K562 (cell line): ENCODE measurements around the gene NRP1. TPM values are rescaled to one million over a fixed set of nuclear protein-coding genes. Genes with fewer than 3 reads are reported as not detected.
A peak's percentile ranks its signal among the peaks of the same experiment; 100 is the strongest.

ENCODE experiments used
- ATAC-seq: fragments of 200-7000 bp; cut with Tn5 transposase; 3 replicates; pipeline ENCODE4 v1.9.1; 2020; ENCODE audit warnings: moderate library complexity
- BruUV-seq: library from RNA; stranded (reverse); fragments of 400-500 nt; replicated peaks from 2 replicates; lab custom pipeline; 2021; lab: Mats Ljungman, UMichigan
- CTCF ChIA-PET: fragments of 300-600 bp; formaldehyde crosslinking; extraction: SDS; loops from one replicate; lab custom pipeline; 2021; ENCODE audit warnings: low intra/inter-chr PET ratio; lab: Yijun Ruan, JAX
- POLR2A ChIA-PET: fragments of 300-600, 350-650 bp; sonication (Branson Sonifier 250); formaldehyde crosslinking; extraction: SDS; loops from one replicate; lab custom pipeline; 2021; ENCODE audit warnings: antibody characterized with exemption, inconsistent platforms; lab: Yijun Ruan, JAX
- DNase-seq, 4 experiments: peaks; one replicate each; pipeline versions ENCODE4 v3.0.0 to v3.0.0-alpha.2; 2011 to 2018; ENCODE audit warnings: low spot score in 3 of 4, mixed read lengths in 3 of 4; ENCODE audit errors: extremely low read depth in 1 of 4
- FAIRE-seq: peaks from 2 replicates; lab custom pipeline; 2011; peaks lifted over from hg19 to GRCh38; lab: Jason Lieb, UNC
- H2AFZ ChIP-seq: 2 replicates; pipeline ENCODE4 v1.6.0; 2011; ENCODE audit warnings: low read depth, low read length, control low read depth, inconsistent platforms
- H3K27ac ChIP-seq: fragments of 200-600 bp; 3 replicates; pipeline ENCODE4 v1.8.0; 2011; ENCODE audit warnings: low read depth, mild to moderate bottlenecking, control low read depth, inconsistent platforms, low read length, moderate library complexity, mixed read lengths; ENCODE audit errors: extremely low read depth
- H3K27me3 ChIP-seq, 2 experiments: fragments of 300-600 bp in 1 of 2; 2 replicates in 1 of 2; 3 replicates in 1 of 2; pipeline versions ENCODE4 v1.6.0 to v1.8.0; 2011; ENCODE audit warnings: inconsistent platforms in 2 of 2, low read length in 2 of 2, mild to moderate bottlenecking in 1 of 2, mixed read lengths in 1 of 2, moderate library complexity in 1 of 2; ENCODE audit not compliant: control insufficient read depth in 2 of 2, insufficient read depth in 2 of 2
- H3K36me3 ChIP-seq: fragments of 300-600 bp; 3 replicates; pipeline ENCODE4 v1.8.0; 2011; ENCODE audit warnings: mild to moderate bottlenecking, low read length, inconsistent platforms; ENCODE audit not compliant: control insufficient read depth, insufficient read depth
- H3K4me1 ChIP-seq, 2 experiments: fragments of 200-600 bp in 1 of 2; replicated peaks in 1 of 2; 2 replicates in 1 of 2; 3 replicates in 1 of 2; pipeline versions ENCODE4 v1.5.1 to v1.8.0; 2011; ENCODE audit warnings: inconsistent platforms in 2 of 2, low read length in 2 of 2, mild to moderate bottlenecking in 1 of 2, mixed read lengths in 1 of 2, moderate library complexity in 1 of 2; ENCODE audit not compliant: control insufficient read depth in 2 of 2, insufficient read depth in 2 of 2
- H3K4me2 ChIP-seq: 2 replicates; pipeline ENCODE4 v1.6.1; 2011; ENCODE audit warnings: low read length, control low read depth, inconsistent platforms, mixed read lengths; ENCODE audit not compliant: insufficient read depth
- H3K4me3 ChIP-seq: fragments of 200-600 bp; sonication (generic), shearing (Covaris generic); 2 replicates; pipeline ENCODE4 v1.5.1; 2016; ENCODE audit warnings: control low read depth, inconsistent platforms
- H3K79me2 ChIP-seq: fragments of 200-600 bp; 3 replicates; pipeline ENCODE4 v1.8.0; 2011; ENCODE audit warnings: low read length, inconsistent platforms; ENCODE audit not compliant: control insufficient read depth, insufficient read depth
- H3K9ac ChIP-seq, 2 experiments: 2 replicates each; pipeline versions ENCODE4 v1.6.0 to v1.6.1; 2011; ENCODE audit warnings: low read depth in 2 of 2, low read length in 2 of 2, control low read depth in 1 of 2, inconsistent platforms in 1 of 2, mild to moderate bottlenecking in 1 of 2, mixed read lengths in 1 of 2; ENCODE audit not compliant: insufficient read depth in 1 of 2
- H3K9me1 ChIP-seq: one replicate; pipeline ENCODE4 v1.6.0; 2011; ENCODE audit warnings: inconsistent platforms, mild to moderate bottlenecking, low read length, moderate library complexity; ENCODE audit not compliant: control insufficient read depth, insufficient read depth
- H3K9me3 ChIP-seq: replicated peaks from 2 replicates; pipeline ENCODE4 v1.5.1; 2011; ENCODE audit warnings: low read depth, low read length, inconsistent platforms; ENCODE audit not compliant: control insufficient read depth, insufficient read depth
- H4K20me1 ChIP-seq: replicated peaks from 2 replicates; pipeline ENCODE4 v1.6.1; 2011; ENCODE audit warnings: low read length, inconsistent platforms, mixed read lengths; ENCODE audit not compliant: control insufficient read depth, insufficient read depth
- EGR1 ChIP-seq: fragments of 450-650 bp; conservative IDR thresholded peaks from 2 replicates; pipeline ENCODE4 v1.6.1; 2017; ENCODE audit warnings: mild to moderate bottlenecking
- LCOR ChIP-seq: sonication (generic); formaldehyde crosslinking; IDR thresholded peaks from 2 replicates; pipeline ENCODE4 v1.8.0; 2022; ENCODE audit warnings: mild to moderate bottlenecking, missing genetic modification reagents
- LEF1 ChIP-seq: fragments of 450-650 bp; IDR thresholded peaks from 2 replicates; pipeline ENCODE4 v1.6.1; 2016; ENCODE audit warnings: mild to moderate bottlenecking
- ZNF174 ChIP-seq: fragments of 250-450 bp; sonication (Bioruptor Pico); IDR thresholded peaks from 2 replicates; pipeline ENCODE4 v1.4.0; 2020; ENCODE audit warnings: mild to moderate bottlenecking
- ZNF668 ChIP-seq: fragments of 250-450 bp; sonication (Bioruptor Pico); IDR thresholded peaks from 2 replicates; pipeline ENCODE4 v1.8.0; 2022; ENCODE audit warnings: mild to moderate bottlenecking, inconsistent platforms
- WGBS: fragments of 100-300 bp; shearing (Covaris generic); methylation state at CpG from one replicate; pipeline ENCODE4 v1.1.6; 2016; ENCODE audit warnings: low coverage, mixed read lengths; ENCODE audit not compliant: insufficient coverage; ENCODE audit errors: missing lambda C conversion rate; 5-methylcytosine and 5-hydroxymethylcytosine counted together
- in situ Hi-C: fragments of 300-500 bp; cut with MboI; formaldehyde crosslinking; loops from 4 replicates; pipeline ENCODE4 v1.15.0; 2018; ENCODE audit warnings: inconsistent platforms, mixed read lengths
- intact Hi-C: fragments of 100-400 bp; cut with micrococcal nuclease; formaldehyde crosslinking; loops from 2 replicates; pipeline ENCODE4 v1.14.2; 2022
- polyA plus RNA-seq, 8 experiments: library from polyadenylated mRNA; depleted of rRNA in 4 of 8; stranded (reverse) in 5 of 8; unstranded in 3 of 8; fragments of >200 nt; fragmentation: Nextera tagmentation in 2 of 8; fragmentation: Illumina TruSeq in 1 of 8; extraction: Ambion mirVana in 2 of 8; extraction: Trizol in 1 of 8; gene quantifications; 2 replicates each; pipeline versions ENCODE4 v1.2.1 to v1.2.3, GENCODE V29; 2011 to 2014; ENCODE audit warnings: inconsistent platforms in 1 of 8, missing spikeins in 1 of 8
- total RNA-seq, 7 experiments: library from RNA; depleted of rRNA in 6 of 7; stranded (reverse); fragments of >200 nt in 6 of 7; fragmentation: Illumina TruSeq in 2 of 7; extraction: Trizol in 2 of 7; gene quantifications; 2 replicates each; pipeline versions ENCODE4 v1.2.1 to v1.2.3, GENCODE V29; 2011 to 2021; ENCODE audit warnings: low replicate concordance in 1 of 7
- TF ChIP-seq, protein P1 (sequence below): sonication (generic); formaldehyde crosslinking; IDR thresholded peaks from 2 replicates; pipeline ENCODE4 v1.8.0; 2022; ENCODE audit warnings: missing genetic modification reagents, mild to moderate bottlenecking, borderline replicate concordance
- TF ChIP-seq, protein P2 (sequence below): fragments of 450-650 bp; formaldehyde crosslinking; IDR thresholded peaks from 2 replicates; pipeline ENCODE4 v1.4.0; 2020; ENCODE audit warnings: mild to moderate bottlenecking, moderate library complexity

The NRP1 gene
- total and polyA plus RNA-seq, 9 of the 15 experiments (the other 6 are each of a cell fraction or from before 2014, with no cell fraction given) = 0.01 to 0.38 (median 0.04) TPM; not detected in 5

DNA sequence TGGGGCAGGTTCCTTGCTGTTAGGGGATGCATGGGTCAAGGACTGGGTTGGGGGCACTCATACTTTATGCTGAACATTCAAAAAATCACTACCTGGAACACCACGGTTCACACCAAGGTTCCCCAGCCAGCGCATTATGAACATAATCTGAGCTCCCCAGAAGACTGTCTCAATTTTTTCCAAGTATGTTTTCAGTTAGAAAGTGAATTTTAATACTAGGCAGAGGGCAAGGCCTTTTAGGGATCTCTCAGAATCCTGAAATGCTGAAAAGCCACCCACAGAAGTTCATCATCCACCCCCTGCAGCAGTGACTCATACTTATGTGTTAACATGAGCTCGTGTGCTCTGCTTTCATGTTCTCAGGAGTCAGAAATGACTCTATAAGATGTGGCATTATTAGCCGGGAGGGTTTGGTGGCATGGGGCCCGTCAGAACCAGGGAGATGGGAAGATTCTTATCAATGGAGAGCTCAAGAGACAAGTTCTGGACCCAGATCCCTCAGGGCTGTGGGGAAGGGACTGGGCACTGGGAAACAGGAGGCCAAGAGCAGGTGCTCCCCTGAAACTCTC lies 191.2 kb downstream of the NRP1 start:
- Histone ChIP-seq H3K9ac (no peak overlapping the region), H3K4me3 (no peak overlapping the region), H3K9me3 (no peaks in the 10 kb centered on the region), H3K79me2 (no peaks in the 10 kb centered on the region), H3K27ac (no peak overlapping the region), H3K4me1 (no peaks in the 10 kb centered on the region), H3K36me3 (no peaks in the 10 kb centered on the region), H4K20me1 (peaks cover 3% of the 10 kb centered on the region; the same call in 1 of the 2 replicates), H3K4me2 (no peak overlapping the region)
- FAIRE-seq (no peak), ATAC-seq (no peak)
- in situ Hi-C loops = no loop called here
- WGBS = 0% methylated on average over 5 of the region's 5 CpGs
- POLR2A ChIA-PET = interaction anchor here (0.7 to 1.2 kb wide), 2 partner anchors 54 to 1039 kb away, joined by 3 read pairs; no protein-coding TSS in a partner anchor
- CTCF ChIA-PET = no interaction called here
- intact Hi-C loops = no loop called here
- TF ChIP-seq LEF1 (no peak), LCOR (CRISPR knock-in tag) (no peak), ZNF668 (CRISPR knock-in tag) (no peak), ZNF174 (CRISPR knock-in tag) (no peak), EGR1 (peak; percentile 30; the same call in 1 of the 2 replicates)
- TF ChIP-seq, protein P1, sequence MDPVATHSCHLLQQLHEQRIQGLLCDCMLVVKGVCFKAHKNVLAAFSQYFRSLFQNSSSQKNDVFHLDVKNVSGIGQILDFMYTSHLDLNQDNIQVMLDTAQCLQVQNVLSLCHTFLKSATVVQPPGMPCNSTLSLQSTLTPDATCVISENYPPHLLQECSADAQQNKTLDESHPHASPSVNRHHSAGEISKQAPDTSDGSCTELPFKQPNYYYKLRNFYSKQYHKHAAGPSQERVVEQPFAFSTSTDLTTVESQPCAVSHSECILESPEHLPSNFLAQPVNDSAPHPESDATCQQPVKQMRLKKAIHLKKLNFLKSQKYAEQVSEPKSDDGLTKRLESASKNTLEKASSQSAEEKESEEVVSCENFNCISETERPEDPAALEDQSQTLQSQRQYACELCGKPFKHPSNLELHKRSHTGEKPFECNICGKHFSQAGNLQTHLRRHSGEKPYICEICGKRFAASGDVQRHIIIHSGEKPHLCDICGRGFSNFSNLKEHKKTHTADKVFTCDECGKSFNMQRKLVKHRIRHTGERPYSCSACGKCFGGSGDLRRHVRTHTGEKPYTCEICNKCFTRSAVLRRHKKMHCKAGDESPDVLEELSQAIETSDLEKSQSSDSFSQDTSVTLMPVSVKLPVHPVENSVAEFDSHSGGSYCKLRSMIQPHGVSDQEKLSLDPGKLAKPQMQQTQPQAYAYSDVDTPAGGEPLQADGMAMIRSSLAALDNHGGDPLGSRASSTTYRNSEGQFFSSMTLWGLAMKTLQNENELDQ (CRISPR knock-in tag) = no peak
- TF ChIP-seq, protein P2, sequence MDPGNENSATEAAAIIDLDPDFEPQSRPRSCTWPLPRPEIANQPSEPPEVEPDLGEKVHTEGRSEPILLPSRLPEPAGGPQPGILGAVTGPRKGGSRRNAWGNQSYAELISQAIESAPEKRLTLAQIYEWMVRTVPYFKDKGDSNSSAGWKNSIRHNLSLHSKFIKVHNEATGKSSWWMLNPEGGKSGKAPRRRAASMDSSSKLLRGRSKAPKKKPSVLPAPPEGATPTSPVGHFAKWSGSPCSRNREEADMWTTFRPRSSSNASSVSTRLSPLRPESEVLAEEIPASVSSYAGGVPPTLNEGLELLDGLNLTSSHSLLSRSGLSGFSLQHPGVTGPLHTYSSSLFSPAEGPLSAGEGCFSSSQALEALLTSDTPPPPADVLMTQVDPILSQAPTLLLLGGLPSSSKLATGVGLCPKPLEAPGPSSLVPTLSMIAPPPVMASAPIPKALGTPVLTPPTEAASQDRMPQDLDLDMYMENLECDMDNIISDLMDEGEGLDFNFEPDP (CRISPR knock-in tag) = no peak
- TF ChIP-seq, all 486 proteins: peak for 1
- Histone ChIP-seq H2AFZ (no peak overlapping the region), H3K27me3 (peaks cover 0 to 22% of the 10 kb centered on the region in 2 experiments; a peak in 2 of 5 replicates), H3K9me1 (no peaks in the 10 kb centered on the region)
- DNase-seq = no peak
- no TSS peak for BruUV-seq
